GM12878 (cell line): ENCODE measurements around the gene FCRL2. TPM values are rescaled to one million over a fixed set of nuclear protein-coding genes. Genes with fewer than 3 reads are reported as not detected.

ENCODE experiments used
- ATAC-seq: fragments of 200-7000 bp; cut with Tn5 transposase; 3 replicates; pipeline ENCODE4 v1.9.1; 2020; ENCODE audit warnings: mild to moderate bottlenecking, moderate library complexity
- BruUV-seq: library from RNA; stranded (reverse); fragments of 400-500 nt; replicated peaks from 2 replicates; lab custom pipeline; 2021; lab: Mats Ljungman, UMichigan
- CTCF ChIA-PET: fragments of 300-600 bp; sonication (Branson Sonifier 250); formaldehyde crosslinking; extraction: SDS; loops from one replicate; lab custom pipeline; 2021; ENCODE audit warnings: inconsistent platforms; lab: Yijun Ruan, JAX
- POLR2A ChIA-PET: fragments of 350-600 bp; formaldehyde crosslinking; extraction: SDS; loops from one replicate; lab custom pipeline; 2021; ENCODE audit warnings: inconsistent platforms; lab: Charles Lee
- RAD21 ChIA-PET: fragments of 300-600 bp; sonication (Branson Sonifier 250); formaldehyde crosslinking; loops from one replicate; lab custom pipeline; 2023; ENCODE audit warnings: antibody characterized with exemption; ENCODE audit not compliant: unreplicated experiment; lab: Charles Lee
- SMC1A ChIA-PET: fragments of 300-600 bp; sonication (Branson Sonifier 250); formaldehyde crosslinking; loops from one replicate; lab custom pipeline; 2023; ENCODE audit not compliant: unreplicated experiment, uncharacterized antibody; lab: Charles Lee
- DNase-seq: peaks from one replicate; pipeline ENCODE4 v3.0.0-alpha.2; 2011; ENCODE audit warnings: low read depth, low spot score
- FAIRE-seq: peaks from 3 replicates; lab custom pipeline; 2011; peaks lifted over from hg19 to GRCh38; lab: Jason Lieb, UNC
- H2AFZ ChIP-seq: 2 replicates; pipeline ENCODE4 v1.6.0; 2011; ENCODE audit warnings: low read depth, low read length, control low read depth; ENCODE audit not compliant: control insufficient read depth
- H3K27ac ChIP-seq: 2 replicates; pipeline ENCODE4 v1.5.1; 2011; ENCODE audit warnings: control low read depth; ENCODE audit not compliant: control insufficient read depth, insufficient read depth
- H3K27me3 ChIP-seq, 2 experiments: replicated peaks in 1 of 2; 2 replicates each; pipeline versions ENCODE4 v1.6.0 to v1.6.1; 2011; ENCODE audit warnings: low read length in 1 of 2; ENCODE audit not compliant: control insufficient read depth in 2 of 2, insufficient read depth in 2 of 2
- H3K36me3 ChIP-seq, 2 experiments: 2 replicates each; pipeline ENCODE4 v1.5.1; 2011; ENCODE audit warnings: low read length in 1 of 2; ENCODE audit not compliant: control insufficient read depth in 2 of 2, insufficient read depth in 2 of 2
- H3K4me1 ChIP-seq: 2 replicates; pipeline ENCODE4 v1.6.1; 2011; ENCODE audit warnings: mild to moderate bottlenecking, low read length, moderate library complexity, mixed read lengths; ENCODE audit not compliant: control insufficient read depth, insufficient read depth
- H3K4me2 ChIP-seq: 2 replicates; pipeline ENCODE4 v1.6.0; 2011; ENCODE audit warnings: control low read depth; ENCODE audit not compliant: control insufficient read depth, insufficient read depth
- H3K4me3 ChIP-seq: fragments of 200-600 bp; sonication (generic); 2 replicates; pipeline ENCODE4 v1.5.1; 2016
- H3K79me2 ChIP-seq: 2 replicates; pipeline ENCODE4 v1.6.0; 2011; ENCODE audit warnings: low read length; ENCODE audit not compliant: control insufficient read depth, insufficient read depth
- H3K9ac ChIP-seq: 2 replicates; pipeline ENCODE4 v1.8.0; 2011; ENCODE audit warnings: low read length, control low read depth, mixed read lengths; ENCODE audit not compliant: control insufficient read depth, insufficient read depth
- H3K9me3 ChIP-seq: replicated peaks from 3 replicates; pipeline ENCODE4 v1.5.1; 2011; ENCODE audit warnings: mild to moderate bottlenecking, low read length; ENCODE audit not compliant: control insufficient read depth, insufficient read depth
- H4K20me1 ChIP-seq: 2 replicates; pipeline ENCODE4 v1.6.0; 2011; ENCODE audit not compliant: control insufficient read depth, insufficient read depth
- BCLAF1 ChIP-seq: fragments of 450-650 bp; IDR thresholded peaks from 2 replicates; pipeline ENCODE4 v1.6.1; 2017; ENCODE audit warnings: antibody characterized with exemption, mild to moderate bottlenecking, moderate library complexity
- IKZF1 ChIP-seq: fragments of 450-650 bp; conservative IDR thresholded peaks from 2 replicates; pipeline ENCODE4 v1.6.1; 2017; ENCODE audit warnings: antibody characterized with exemption, mild to moderate bottlenecking
- RAD51 ChIP-seq: fragments of 450-650 bp; IDR thresholded peaks from 2 replicates; pipeline ENCODE4 v1.6.1; 2016; ENCODE audit warnings: moderate library complexity, mild to moderate bottlenecking, inconsistent platforms
- WRNIP1 ChIP-seq: IDR thresholded peaks from 2 replicates; pipeline ENCODE4 v1.6.1; 2011; ENCODE audit warnings: low read depth, low read length, improper control_type of control experiment, borderline replicate concordance
- ZNF207 ChIP-seq: fragments of 450-650 bp; IDR thresholded peaks from 2 replicates; pipeline ENCODE4 v1.6.1; 2014; ENCODE audit warnings: antibody characterized with exemption, mild to moderate bottlenecking, borderline replicate concordance
- WGBS: methylation state at CpG from one replicate; pipeline ENCODE4 v1.1.6; 2016; ENCODE audit warnings: low lambda C conversion rate; ENCODE audit not compliant: insufficient replicate concordance, insufficient coverage; ENCODE audit errors: missing lambda C conversion rate; 5-methylcytosine and 5-hydroxymethylcytosine counted together
- in situ Hi-C: fragments of 300-500 bp; cut with MboI; formaldehyde crosslinking; loops from 9 replicates; pipeline ENCODE4 v1.14.3; 2018; ENCODE audit warnings: mixed read lengths
- intact Hi-C: fragments of 100-400 bp; cut with micrococcal nuclease; formaldehyde crosslinking; loops from one replicate; pipeline ENCODE4 v1.14.2; 2022; ENCODE audit not compliant: unreplicated experiment
- polyA plus RNA-seq, 11 experiments: library from polyadenylated mRNA; depleted of rRNA in 4 of 11; unstranded in 6 of 11; stranded (reverse) in 5 of 11; fragments of >200 nt; fragmentation: Nextera tagmentation in 4 of 11; fragmentation: Illumina TruSeq in 1 of 11; extraction: Ambion mirVana in 4 of 11; extraction: Trizol in 1 of 11; gene quantifications; 1 replicate in 1 of 11; 2 replicates in 10 of 11; pipeline versions ENCODE4 v1.2.1 to v1.2.3, GENCODE V29; 2011 to 2016; ENCODE audit warnings: inconsistent platforms in 2 of 11, missing spikeins in 2 of 11, low read depth in 1 of 11
- total RNA-seq, 4 experiments: library from RNA; depleted of rRNA in 3 of 4; stranded (reverse); fragments of >200 nt in 3 of 4; fragmentation: Illumina TruSeq in 1 of 4; extraction: Trizol in 1 of 4; gene quantifications; 2 replicates each; pipeline versions ENCODE4 v1.2.1 to v1.2.3, GENCODE V29; 2013 to 2021
- TF ChIP-seq, protein P1 (sequence below): fragments of 450-650 bp; IDR thresholded peaks from 2 replicates; pipeline ENCODE4 v1.6.1; 2017; ENCODE audit warnings: mild to moderate bottlenecking, low read depth, inconsistent platforms; ENCODE audit not compliant: poor library complexity, severe bottlenecking
- TF ChIP-seq, protein P2 (sequence below): fragments of 450-650 bp; IDR thresholded peaks from 2 replicates; pipeline ENCODE4 v1.6.1; 2018; ENCODE audit warnings: mild to moderate bottlenecking, low read depth, moderate library complexity; ENCODE audit not compliant: partially characterized antibody

FCRL2 gene
- total and polyA plus RNA-seq, 10 of the 15 experiments (the other 5 are each of a cell fraction or from before 2014, with no cell fraction given): 0.07 to 7.3 (median 0.61) TPM

GRCh38 chr1:157697781-157698569, 79.0 kb downstream of the FCRL2 start (continued):
- TF ChIP-seq, protein P1, sequence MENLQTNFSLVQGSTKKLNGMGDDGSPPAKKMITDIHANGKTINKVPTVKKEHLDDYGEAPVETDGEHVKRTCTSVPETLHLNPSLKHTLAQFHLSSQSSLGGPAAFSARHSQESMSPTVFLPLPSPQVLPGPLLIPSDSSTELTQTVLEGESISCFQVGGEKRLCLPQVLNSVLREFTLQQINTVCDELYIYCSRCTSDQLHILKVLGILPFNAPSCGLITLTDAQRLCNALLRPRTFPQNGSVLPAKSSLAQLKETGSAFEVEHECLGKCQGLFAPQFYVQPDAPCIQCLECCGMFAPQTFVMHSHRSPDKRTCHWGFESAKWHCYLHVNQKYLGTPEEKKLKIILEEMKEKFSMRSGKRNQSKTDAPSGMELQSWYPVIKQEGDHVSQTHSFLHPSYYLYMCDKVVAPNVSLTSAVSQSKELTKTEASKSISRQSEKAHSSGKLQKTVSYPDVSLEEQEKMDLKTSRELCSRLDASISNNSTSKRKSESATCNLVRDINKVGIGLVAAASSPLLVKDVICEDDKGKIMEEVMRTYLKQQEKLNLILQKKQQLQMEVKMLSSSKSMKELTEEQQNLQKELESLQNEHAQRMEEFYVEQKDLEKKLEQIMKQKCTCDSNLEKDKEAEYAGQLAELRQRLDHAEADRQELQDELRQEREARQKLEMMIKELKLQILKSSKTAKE: no peak

- H3K9ac ChIP-seq: no peak overlapping the region
- in situ Hi-C loops (no loop called here), intact Hi-C loops (no loop called here)
- SMC1A ChIA-PET: interaction anchor here (1.4 kb wide), 1 partner anchor 117 kb away, joined by 6 read pairs; no protein-coding TSS in a partner anchor
- BruUV-seq: no TSS peak
- H3K9me3 ChIP-seq: no peaks in the 10 kb centered on the region
- no peak overlapping the region for H2AFZ ChIP-seq
- H3K27me3 ChIP-seq: peaks cover 3 to 6% of the 10 kb centered on the region in 2 experiments; a peak in 3 of 4 replicates
- POLR2A ChIA-PET: no interaction called here
- no peak for FAIRE-seq
- H3K4me3 ChIP-seq: no peak overlapping the region
- H3K4me2 ChIP-seq: no peak overlapping the region
- H3K4me1 ChIP-seq: no peaks in the 10 kb centered on the region
- no peak for ATAC-seq
- RAD21 ChIA-PET: no interaction called here
- WGBS: 3% methylated on average over 4 of the region's 4 CpGs
- no peaks in the 10 kb centered on the region for H4K20me1 ChIP-seq
- H3K27ac ChIP-seq: no peak overlapping the region
- no peaks in the 10 kb centered on the region for H3K36me3 ChIP-seq
- no peaks in the 10 kb centered on the region for H3K79me2 ChIP-seq
- no peak for DNase-seq
- CTCF ChIA-PET: interaction anchor here (1.1 to 1.2 kb wide), 3 partner anchors 15 to 117 kb away, joined by 3 to 4 read pairs (median 3); no protein-coding TSS in a partner anchor
- TF ChIP-seq, protein P2, sequence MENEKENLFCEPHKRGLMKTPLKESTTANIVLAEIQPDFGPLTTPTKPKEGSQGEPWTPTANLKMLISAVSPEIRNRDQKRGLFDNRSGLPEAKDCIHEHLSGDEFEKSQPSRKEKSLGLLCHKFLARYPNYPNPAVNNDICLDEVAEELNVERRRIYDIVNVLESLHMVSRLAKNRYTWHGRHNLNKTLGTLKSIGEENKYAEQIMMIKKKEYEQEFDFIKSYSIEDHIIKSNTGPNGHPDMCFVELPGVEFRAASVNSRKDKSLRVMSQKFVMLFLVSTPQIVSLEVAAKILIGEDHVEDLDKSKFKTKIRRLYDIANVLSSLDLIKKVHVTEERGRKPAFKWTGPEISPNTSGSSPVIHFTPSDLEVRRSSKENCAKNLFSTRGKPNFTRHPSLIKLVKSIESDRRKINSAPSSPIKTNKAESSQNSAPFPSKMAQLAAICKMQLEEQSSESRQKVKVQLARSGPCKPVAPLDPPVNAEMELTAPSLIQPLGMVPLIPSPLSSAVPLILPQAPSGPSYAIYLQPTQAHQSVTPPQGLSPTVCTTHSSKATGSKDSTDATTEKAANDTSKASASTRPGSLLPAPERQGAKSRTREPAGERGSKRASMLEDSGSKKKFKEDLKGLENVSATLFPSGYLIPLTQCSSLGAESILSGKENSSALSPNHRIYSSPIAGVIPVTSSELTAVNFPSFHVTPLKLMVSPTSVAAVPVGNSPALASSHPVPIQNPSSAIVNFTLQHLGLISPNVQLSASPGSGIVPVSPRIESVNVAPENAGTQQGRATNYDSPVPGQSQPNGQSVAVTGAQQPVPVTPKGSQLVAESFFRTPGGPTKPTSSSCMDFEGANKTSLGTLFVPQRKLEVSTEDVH: no peak
- no peak for TF ChIP-seq WRNIP1
- no peak for TF ChIP-seq ZNF207
- TF ChIP-seq RAD51: no peak
- TF ChIP-seq BCLAF1: no peak
- TF ChIP-seq IKZF1: no peak
These were observed 79.8 kb downstream of the FCRL2 start for GRCh38 chr1:157696966-157697628.
